Activated CD8-positive, alpha-beta memory T cell treated with anti-CD3 and anti-CD28 coated beads for 36 hours (primary cell): ENCODE data around the gene CELA2A. TPM values are rescaled to one million over a fixed set of nuclear protein-coding genes. Genes with fewer than 3 reads are reported as not detected.

ENCODE experiments used
- CTCF ChIA-PET: fragments of 350-600 bp; sonication (Branson Sonifier 250); formaldehyde crosslinking; loops from one replicate; lab custom pipeline; 2021; ENCODE audit warnings: antibody characterized with exemption; lab: Charles Lee
- POLR2A ChIA-PET: fragments of 350-600 bp; sonication (Branson Sonifier 250); formaldehyde crosslinking; loops from one replicate; lab custom pipeline; 2021; ENCODE audit warnings: antibody characterized with exemption; lab: Charles Lee
- total RNA-seq, 2 experiments: library from RNA; stranded (reverse); gene quantifications; one replicate each; pipeline ENCODE4 v1.2.3, GENCODE V29; 2021

CELA2A gene
- total RNA-seq, 2 experiments from 2014 or later = not detected

GRCh38 chr1:15435239-15436077 lies 21.1 kb upstream of the CELA2A start:
- POLR2A ChIA-PET = no interaction called here

GRCh38 chr1:15436881-15437442 lies 19.6 kb upstream of the CELA2A start:
- CTCF ChIA-PET = interaction anchor here (0.7 kb wide), 1 partner anchor 15 kb away, joined by 3 read pairs; no protein-coding TSS in a partner anchor
- POLR2A ChIA-PET = interaction anchor here (0.7 kb wide), 1 partner anchor 25 kb away, joined by 3 read pairs; no protein-coding TSS in a partner anchor

More at GRCh38 chr1:15435239-15436077, 21.1 kb upstream of the CELA2A start:
- CTCF ChIA-PET = no interaction called here

DNA sequence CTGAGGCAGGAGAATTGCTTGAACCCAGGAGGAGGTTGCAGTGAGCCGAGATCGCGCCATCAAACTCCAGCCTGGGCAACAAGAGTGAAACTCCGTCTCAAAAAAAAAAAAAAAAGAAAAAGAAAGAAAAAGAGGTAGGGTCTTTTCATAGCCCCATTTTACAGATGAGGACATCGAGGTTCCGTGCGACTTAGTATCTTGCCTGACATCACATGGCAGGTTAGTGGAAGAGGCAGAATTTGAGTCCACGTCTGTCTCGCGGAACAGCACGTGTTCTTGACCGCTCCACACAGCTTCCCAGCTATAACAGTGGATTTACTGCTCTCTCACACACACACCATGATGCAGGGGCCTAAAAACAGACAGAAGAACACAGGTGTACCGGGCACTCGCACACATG lies 17.2 kb upstream of the CELA2A start:
- ChIA-PET CTCF (no interaction called here), POLR2A (no interaction called here)

GRCh38 chr1:15440357-15440756 lies 16.2 kb upstream of the CELA2A start:
- ChIA-PET POLR2A (no interaction called here), CTCF (no interaction called here)

- CTCF ChIA-PET = interaction anchor here (0.8 kb wide), 1 partner anchor 10 kb away, joined by 3 read pairs; no protein-coding TSS in a partner anchor
- POLR2A ChIA-PET = no interaction called here
These were observed 15.3 kb upstream of the CELA2A start for GRCh38 chr1:15441247-15441646.

- ChIA-PET POLR2A (no interaction called here), CTCF (interaction anchor here (0.8 kb wide), 1 partner anchor 11 kb away, joined by 3 read pairs; no protein-coding TSS in a partner anchor)
These were observed 14.4 kb upstream of the CELA2A start for GRCh38 chr1:15442119-15442518.

GRCh38 chr1:15442759-15443158 lies 13.8 kb upstream of the CELA2A start:
- CTCF ChIA-PET = interaction anchor here (0.6 kb wide), 1 partner anchor 115 kb away, joined by 3 read pairs; no protein-coding TSS in a partner anchor
- POLR2A ChIA-PET = no interaction called here

GRCh38 chr1:15443281-15443680 lies 13.3 kb upstream of the CELA2A start:
- CTCF ChIA-PET = interaction anchor here (0.6 kb wide), 1 partner anchor 115 kb away, joined by 3 read pairs; no protein-coding TSS in a partner anchor
- POLR2A ChIA-PET = no interaction called here

- POLR2A ChIA-PET = no interaction called here
- CTCF ChIA-PET = interaction anchor here (0.9 to 1.0 kb wide), 2 partner anchors 13 to 14 kb away, joined by 3 to 4 read pairs; no protein-coding TSS in a partner anchor
These were observed 11.8 kb upstream of the CELA2A start for GRCh38 chr1:15444468-15445389.

- POLR2A ChIA-PET = no interaction called here
- CTCF ChIA-PET = interaction anchor here (0.9 kb wide), 1 partner anchor 14 kb away, joined by 3 read pairs; no protein-coding TSS in a partner anchor
These were observed 11.0 kb upstream of the CELA2A start for GRCh38 chr1:15445390-15446122.

DNA sequence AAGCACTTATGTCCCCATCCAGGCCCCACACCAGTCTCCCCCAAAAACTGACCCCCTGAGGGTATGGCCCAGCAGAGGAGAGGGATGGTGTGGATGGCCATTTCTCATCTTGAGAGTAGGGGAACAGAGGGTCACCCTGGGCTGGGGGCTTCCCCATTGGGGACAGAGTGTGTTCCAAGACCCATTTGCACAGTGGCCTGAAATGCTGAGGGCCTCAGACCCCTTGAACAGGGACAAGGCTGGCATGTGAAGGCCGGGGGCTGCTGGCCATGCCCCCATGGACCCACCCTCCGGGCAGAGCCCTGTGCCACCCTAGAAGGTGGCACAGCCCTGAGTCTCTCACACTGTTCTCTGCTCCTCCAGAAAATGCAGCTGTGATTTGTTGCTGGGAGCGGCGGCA lies 10.3 kb upstream of the CELA2A start:
- CTCF ChIA-PET = interaction anchor here (1.4 kb wide), 1 partner anchor 16 kb away, joined by 3 read pairs; no protein-coding TSS in a partner anchor
- POLR2A ChIA-PET = no interaction called here

DNA sequence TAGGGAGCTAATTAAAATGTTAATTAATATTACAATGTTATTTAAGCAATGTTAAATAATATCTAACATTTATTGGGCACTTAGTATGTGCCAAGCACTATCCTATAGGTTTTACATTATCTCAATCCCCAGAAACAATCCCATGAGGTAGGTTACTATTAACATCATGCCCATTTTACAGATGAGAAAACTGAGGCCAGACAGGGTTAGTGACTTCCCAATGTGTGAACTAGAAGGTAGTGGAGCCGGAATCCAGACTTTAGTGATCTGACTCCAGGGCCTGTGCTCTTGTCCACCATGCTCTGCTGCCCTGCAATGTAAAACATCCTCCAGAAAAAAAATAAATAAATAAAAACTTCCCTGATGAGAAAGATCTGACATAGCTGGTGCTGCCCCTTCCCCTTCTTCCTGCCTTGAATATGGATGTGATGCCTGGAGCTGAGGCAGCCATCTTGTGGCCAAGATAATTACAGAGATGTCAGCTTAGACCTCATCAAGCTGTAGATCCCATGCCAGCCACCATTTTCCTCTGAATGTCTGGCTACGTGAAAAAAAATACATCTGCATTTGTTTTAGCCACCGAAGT lies 7.6 kb upstream of the CELA2A start:
- POLR2A ChIA-PET = no interaction called here

GRCh38 chr1:15449567-15449966 lies 7.0 kb upstream of the CELA2A start:
- ChIA-PET POLR2A (no interaction called here), CTCF (interaction anchor here (0.6 kb wide), 1 partner anchor 22 kb away, joined by 3 read pairs; no protein-coding TSS in a partner anchor)

More for the DNA sequence above, 7.6 kb upstream of the CELA2A start:
- CTCF ChIA-PET = interaction anchor here (0.6 kb wide), 1 partner anchor 23 kb away, joined by 3 read pairs; no protein-coding TSS in a partner anchor

DNA sequence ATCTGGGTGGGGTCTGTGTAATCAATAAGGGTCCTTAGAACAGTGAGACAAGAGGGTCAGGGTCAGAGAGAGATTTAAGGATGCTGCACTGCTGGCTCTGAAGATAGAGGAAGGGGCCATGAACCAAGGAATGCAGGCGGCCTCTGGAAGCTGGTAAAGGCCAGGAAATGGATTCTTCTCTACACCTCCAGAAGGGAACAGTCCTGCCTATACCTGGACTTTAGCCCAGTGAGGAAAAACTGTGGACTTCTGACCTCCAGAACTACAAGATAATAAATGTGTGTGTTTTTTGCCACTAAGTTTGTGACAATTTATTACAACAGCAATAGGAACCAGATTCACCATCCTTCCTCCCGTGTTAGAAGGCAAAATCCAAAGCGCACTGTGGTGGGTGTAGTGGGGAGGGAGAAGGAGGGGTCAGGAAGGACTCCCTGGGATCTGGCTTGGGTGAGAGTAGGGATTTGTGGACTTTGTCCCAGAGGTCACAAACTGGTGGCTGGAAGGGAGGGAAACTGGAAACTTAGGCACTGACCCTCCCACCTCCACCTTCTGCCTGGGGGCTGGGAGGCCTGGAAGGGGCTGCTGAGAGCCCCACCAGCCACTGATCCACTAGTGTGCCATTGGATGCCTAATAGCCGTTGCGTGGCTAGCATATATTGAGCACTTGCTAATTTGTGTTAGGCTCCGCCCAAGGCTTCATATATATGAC lies 5.4 kb upstream of the CELA2A start:
- ChIA-PET POLR2A (no interaction called here), CTCF (interaction anchor here (0.6 kb wide), 1 partner anchor 128 kb away, joined by 3 read pairs; no protein-coding TSS in a partner anchor)

DNA sequence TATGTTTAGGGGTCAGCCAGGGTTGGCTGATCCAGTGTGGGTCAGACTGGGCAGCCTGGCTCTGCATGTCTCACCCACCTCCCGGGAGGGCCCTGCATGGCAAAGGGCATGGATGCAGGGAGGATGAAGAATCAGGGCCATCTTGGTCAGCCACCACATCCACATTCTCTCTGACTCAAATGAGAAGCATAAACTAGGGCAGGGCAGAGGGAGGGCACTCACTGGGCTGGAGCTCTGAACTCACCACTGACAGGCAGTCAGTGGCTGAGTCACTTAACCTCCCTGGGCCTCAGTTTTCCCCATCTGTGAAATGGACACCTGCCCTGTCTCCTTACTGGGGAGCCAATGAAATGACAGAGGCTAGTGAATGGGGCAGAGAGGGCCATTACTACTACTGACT lies 4.3 kb upstream of the CELA2A start:
- ChIA-PET CTCF (interaction anchor here (0.6 kb wide), 1 partner anchor 15 kb away, joined by 3 read pairs; no protein-coding TSS in a partner anchor), POLR2A (no interaction called here)

DNA sequence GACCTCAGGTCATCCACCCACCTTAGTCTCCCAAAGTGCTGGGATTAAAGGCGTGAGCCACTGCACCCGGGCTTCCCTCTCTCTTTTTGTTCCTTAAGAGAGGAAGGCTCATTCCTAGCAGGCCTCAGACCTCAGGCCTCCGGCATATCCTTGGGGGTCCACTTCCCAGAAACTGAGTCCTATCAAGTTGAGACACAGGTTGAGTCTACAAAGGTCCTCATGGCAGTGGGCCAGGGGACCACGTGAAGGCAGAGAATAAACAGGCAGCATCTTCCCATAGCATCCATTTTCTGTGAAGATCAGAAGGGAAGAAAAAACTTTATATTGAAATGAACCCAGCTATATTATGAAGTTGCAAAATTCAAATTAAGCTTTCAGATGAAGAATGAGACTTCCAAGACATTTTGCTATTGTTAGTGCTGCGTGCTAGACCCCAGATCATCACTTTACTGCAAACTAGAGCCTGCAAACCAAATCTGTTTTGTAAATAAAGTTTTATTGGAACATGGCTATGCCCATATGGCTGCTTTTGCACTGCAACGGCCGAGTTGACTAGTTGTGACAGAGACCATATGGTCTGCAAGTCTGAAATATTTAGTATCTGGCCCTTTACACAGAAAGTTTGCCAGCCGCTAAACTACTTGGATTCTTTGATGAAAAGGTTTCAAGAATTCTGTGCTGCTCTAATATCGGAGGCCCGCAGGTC lies 3.5 kb upstream of the CELA2A start:
- POLR2A ChIA-PET = no interaction called here

DNA sequence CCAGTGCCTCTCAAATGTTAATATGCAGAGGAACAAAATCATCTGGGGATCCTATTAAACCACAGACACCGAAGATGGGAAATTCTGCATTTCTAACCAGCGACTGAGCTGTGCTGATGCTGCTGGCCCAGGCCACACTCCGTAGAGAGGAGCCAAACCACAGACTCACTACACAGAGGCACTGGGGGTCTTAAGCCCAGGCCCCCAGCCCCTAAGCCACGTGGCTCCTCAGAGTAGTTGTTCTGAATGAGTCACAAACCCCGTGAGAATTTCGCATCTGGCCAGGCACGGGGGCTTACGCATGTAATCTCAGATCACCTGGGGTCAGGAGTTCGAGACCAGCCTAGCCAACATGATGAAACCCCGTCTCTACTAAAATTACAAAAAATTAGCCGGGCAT lies 2.8 kb upstream of the CELA2A start:
- ChIA-PET POLR2A (no interaction called here), CTCF (no interaction called here)

More for the DNA sequence above, 3.5 kb upstream of the CELA2A start:
- CTCF ChIA-PET = no interaction called here
